OCI-LY7 (cell line): ENCODE results near the gene LAYN. TPM values are rescaled to one million over a fixed set of nuclear protein-coding genes. Genes with fewer than 3 reads are reported as not detected.

ENCODE experiments used
- BruUV-seq: library from RNA; stranded (reverse); fragments of 400-500 nt; replicated peaks from 2 replicates; lab custom pipeline; 2021; lab: Mats Ljungman, UMichigan
- CTCF ChIA-PET: fragments of 300-600 bp; sonication (Branson Sonifier 250); formaldehyde crosslinking; loops from one replicate; lab custom pipeline; 2022; ENCODE audit warnings: antibody characterized with exemption; ENCODE audit not compliant: unreplicated experiment; lab: Charles Lee
- POLR2A ChIA-PET: fragments of 300-600 bp; sonication (Branson Sonifier 250); formaldehyde crosslinking; loops from one replicate; lab custom pipeline; 2022; ENCODE audit warnings: antibody characterized with exemption; lab: Charles Lee
- DNase-seq: peaks from one replicate; pipeline ENCODE4 v3.0.0-alpha.2; 2015; ENCODE audit warnings: low spot score
- H2AFZ ChIP-seq: fragments of 200-600 bp; sonication (generic), shearing (Covaris generic); 2 replicates; pipeline ENCODE4 v1.6.1; 2014; ENCODE audit warnings: mild to moderate bottlenecking, antibody characterized with exemption, low read length, moderate library complexity
- H3K27ac ChIP-seq: fragments of 200-600 bp; sonication (generic); 2 replicates; pipeline ENCODE4 v1.5.1; 2014; ENCODE audit warnings: mixed run types, low read depth, mild to moderate bottlenecking, moderate library complexity, low read length, inconsistent platforms; ENCODE audit not compliant: poor library complexity, severe bottlenecking
- H3K36me3 ChIP-seq: fragments of 200-600 bp; sonication (generic); 2 replicates; pipeline ENCODE4 v1.6.1; 2014; ENCODE audit warnings: mild to moderate bottlenecking, antibody characterized with exemption, low read length, moderate library complexity, mixed read lengths; ENCODE audit not compliant: insufficient read depth
- H3K4me1 ChIP-seq: fragments of 200-600 bp; sonication (generic); 2 replicates; pipeline ENCODE4 v1.5.1; 2014; ENCODE audit warnings: mild to moderate bottlenecking, low read length; ENCODE audit not compliant: insufficient read depth, poor library complexity, severe bottlenecking
- H3K4me2 ChIP-seq: fragments of 200-600 bp; sonication (generic); 2 replicates; pipeline ENCODE4 v1.6.1; 2014; ENCODE audit warnings: mild to moderate bottlenecking, low read length
- H3K4me3 ChIP-seq: fragments of 200-600 bp; sonication (generic); 2 replicates; pipeline ENCODE4 v1.5.1; 2014; ENCODE audit warnings: mild to moderate bottlenecking, low read depth, low read length; ENCODE audit not compliant: poor library complexity, severe bottlenecking
- H3K79me2 ChIP-seq: fragments of 200-600 bp; sonication (generic); 2 replicates; pipeline ENCODE4 v1.6.1; 2016; ENCODE audit warnings: low read depth, mild to moderate bottlenecking, low read length, moderate library complexity, mixed read lengths; ENCODE audit not compliant: insufficient read depth
- H3K9me2 ChIP-seq: fragments of 200-600 bp; sonication (generic); 2 replicates; pipeline ENCODE4 v1.6.1; 2016; ENCODE audit warnings: mild to moderate bottlenecking, low read length, mixed read lengths; ENCODE audit not compliant: insufficient read depth
- H3K9me3 ChIP-seq: fragments of 200-600 bp; sonication (generic); 2 replicates; pipeline ENCODE4 v1.6.1; 2014; ENCODE audit warnings: mild to moderate bottlenecking, mixed run types, low read length, mixed read lengths
- H4K20me1 ChIP-seq: fragments of 200-600 bp; sonication (generic); 2 replicates; pipeline ENCODE4 v1.6.1; 2014; ENCODE audit warnings: mild to moderate bottlenecking, antibody characterized with exemption, low read length, moderate library complexity, mixed read lengths; ENCODE audit not compliant: insufficient read depth
- CTCF ChIP-seq: fragments of 200-600 bp; sonication (generic); conservative IDR thresholded peaks from 2 replicates; pipeline ENCODE4 v1.5.1; 2014; ENCODE audit warnings: mild to moderate bottlenecking, antibody characterized with exemption, low read length, moderate library complexity, mixed read lengths
- EZH2phosphoT487 ChIP-seq: fragments of 200-600 bp; sonication (generic); IDR thresholded peaks from 2 replicates; pipeline ENCODE4 v1.6.1; 2018; ENCODE audit warnings: low read depth, borderline replicate concordance, mild to moderate bottlenecking, mixed run types, antibody characterized with exemption, low read length, moderate library complexity, mixed read lengths
- intact Hi-C: fragments of 100-400 bp; cut with micrococcal nuclease; formaldehyde crosslinking; loops from one replicate; pipeline ENCODE4 v1.10.0; 2022; ENCODE audit not compliant: unreplicated experiment
- total RNA-seq, 2 experiments: library from RNA; depleted of rRNA in 1 of 2; stranded (reverse); fragments of >200 nt in 1 of 2; shearing (Covaris generic) in 1 of 2; gene quantifications; 2 replicates each; pipeline ENCODE4 v1.2.3, GENCODE V29; 2014 to 2022

Gene LAYN
- total RNA-seq, 2 experiments from 2014 or later, result not detected

DNA sequence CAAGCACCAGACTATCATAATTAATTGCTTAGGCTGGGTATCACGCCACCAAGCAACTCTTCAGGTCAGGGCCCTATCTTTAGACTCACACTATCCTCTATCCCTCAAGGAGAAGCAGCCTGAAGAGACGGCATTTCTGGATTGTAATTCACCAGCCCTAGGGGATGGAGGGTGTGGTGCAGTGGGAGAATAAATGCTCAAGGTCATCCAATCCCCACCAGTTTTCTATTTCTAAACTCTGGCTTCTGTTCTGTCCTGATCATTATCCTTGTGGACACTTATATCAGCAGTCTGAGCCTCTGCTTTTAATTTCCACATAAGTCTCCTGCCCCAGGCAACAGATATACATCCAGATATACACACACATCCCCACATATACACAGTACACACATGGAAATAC lies 48.6 kb downstream of the LAYN start:
- Histone ChIP-seq H3K9me3 (no peaks in the 10 kb centered on the region), H3K9me2 (no peaks in the 10 kb centered on the region), H4K20me1 (no peaks in the 10 kb centered on the region), H3K4me2 (no peak overlapping the region), H3K4me1 (peaks cover 19% of the 10 kb centered on the region), H3K79me2 (no peaks in the 10 kb centered on the region), H3K4me3 (no peak overlapping the region), H3K36me3 (no peaks in the 10 kb centered on the region), H2AFZ (no peak overlapping the region), H3K27ac (no peak overlapping the region)
- intact Hi-C loops, result no loop called here
- TF ChIP-seq CTCF (no peak), EZH2phosphoT487 (no peak)
- ChIA-PET POLR2A (interaction anchor here (1.2 kb wide), 1 partner anchor 187 kb away, joined by 3 read pairs; no protein-coding TSS in a partner anchor), CTCF (interaction anchor here (1.3 kb wide), 1 partner anchor 189 kb away, joined by 4 read pairs; no protein-coding TSS in a partner anchor)
- BruUV-seq, result no TSS peak
- no peak for DNase-seq

- H3K4me1 ChIP-seq, result peaks cover 19% of the 10 kb centered on the region
- no peaks in the 10 kb centered on the region for H3K36me3 ChIP-seq
- ChIA-PET POLR2A (interaction anchor here (0.6 to 1.8 kb wide), 5 partner anchors 8 to 402 kb away, joined by 3 to 9 read pairs (median 4); no protein-coding TSS in a partner anchor), CTCF (interaction anchor here (1.0 to 1.3 kb wide), 2 partner anchors 188 to 245 kb away, joined by 4 read pairs; no protein-coding TSS in a partner anchor)
- TF ChIP-seq EZH2phosphoT487, result no peak
- TF ChIP-seq CTCF, result no peak
- H3K9me2 ChIP-seq, result no peaks in the 10 kb centered on the region
- intact Hi-C loops, result no loop called here
- no peak overlapping the region for H3K4me2 ChIP-seq
- H4K20me1 ChIP-seq, result no peaks in the 10 kb centered on the region
- H3K9me3 ChIP-seq, result no peaks in the 10 kb centered on the region
- H3K4me3 ChIP-seq, result no peak overlapping the region
- DNase-seq, result no peak
- H2AFZ ChIP-seq, result 0 out of 2 replicates have a peak overlapping the region, but pooled peaks have one; percentile 4
- no peaks in the 10 kb centered on the region for H3K79me2 ChIP-seq
- no peak overlapping the region for H3K27ac ChIP-seq
- BruUV-seq, result no TSS peak
These were observed 49.5 kb downstream of the LAYN start for GRCh38 chr11:111589886-111590499.
